GM19328 (cell line): ENCODE measurements around the gene SMPX.

Source experiments
- ATAC-seq: cut with Tn5 transposase; IDR thresholded peaks from one replicate; pipeline ENCODE4 v1.9.1; 2021; ENCODE audit warnings: mild to moderate bottlenecking, moderate library complexity; ENCODE audit not compliant: unreplicated experiment

The SMPX gene

DNA sequence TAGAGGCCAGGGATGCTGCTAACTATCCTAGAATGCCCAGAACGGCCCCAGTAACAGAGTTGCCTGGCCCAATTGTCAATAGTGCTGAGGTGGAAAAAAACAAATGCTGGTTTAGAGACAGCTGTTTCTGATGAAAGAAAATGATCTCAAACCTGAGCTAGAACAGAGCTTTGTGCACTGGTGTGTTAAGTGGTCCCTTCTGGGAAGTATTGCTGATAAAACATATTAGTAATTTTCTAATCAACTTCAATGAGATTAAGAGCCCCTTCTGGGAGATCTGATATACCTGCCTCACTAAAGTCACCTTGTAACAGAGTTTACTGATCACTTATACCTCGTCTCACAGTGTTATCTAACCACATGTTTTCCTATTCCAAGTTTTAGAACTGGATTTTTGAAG is 42.1 kb downstream of the SMPX start:
- ATAC-seq, result no peak

DNA sequence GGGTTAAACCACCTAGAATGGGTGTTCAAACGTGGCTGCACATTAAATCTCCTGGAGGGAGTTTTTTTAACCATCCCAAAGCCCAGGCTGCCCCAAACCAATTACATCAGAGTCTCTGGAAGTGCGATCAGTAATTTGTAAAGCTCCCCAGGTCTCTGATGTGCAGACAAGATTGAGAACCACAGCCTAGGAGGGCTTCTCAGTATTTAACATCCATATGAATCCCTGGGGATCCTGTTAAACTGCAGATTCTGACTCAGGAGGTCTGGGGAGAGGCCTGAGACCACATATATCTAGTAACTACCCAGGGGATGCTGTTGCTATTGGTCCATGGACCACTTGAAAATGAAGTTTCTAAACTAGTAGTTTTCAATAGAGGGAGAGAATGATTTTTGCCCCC is 42.6 kb downstream of the SMPX start:
- no peak for ATAC-seq

DNA sequence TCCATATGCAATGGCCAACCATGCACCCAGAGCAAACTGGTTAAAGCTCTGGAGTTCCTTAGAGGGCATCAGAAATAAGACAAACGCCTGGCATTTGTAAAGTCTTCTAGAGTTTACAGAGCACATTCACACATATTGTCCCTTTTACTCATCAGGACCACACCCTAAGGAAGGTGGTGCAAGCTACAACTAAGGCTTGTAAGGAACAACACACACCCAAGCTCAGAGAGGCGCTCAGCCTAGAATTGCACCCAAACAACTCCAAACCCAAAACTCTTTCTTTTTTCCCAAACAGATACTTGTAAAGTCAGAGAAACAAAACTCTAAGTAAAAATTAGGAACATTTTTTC is 46.1 kb downstream of the SMPX start:
- ATAC-seq, result no peak

DNA sequence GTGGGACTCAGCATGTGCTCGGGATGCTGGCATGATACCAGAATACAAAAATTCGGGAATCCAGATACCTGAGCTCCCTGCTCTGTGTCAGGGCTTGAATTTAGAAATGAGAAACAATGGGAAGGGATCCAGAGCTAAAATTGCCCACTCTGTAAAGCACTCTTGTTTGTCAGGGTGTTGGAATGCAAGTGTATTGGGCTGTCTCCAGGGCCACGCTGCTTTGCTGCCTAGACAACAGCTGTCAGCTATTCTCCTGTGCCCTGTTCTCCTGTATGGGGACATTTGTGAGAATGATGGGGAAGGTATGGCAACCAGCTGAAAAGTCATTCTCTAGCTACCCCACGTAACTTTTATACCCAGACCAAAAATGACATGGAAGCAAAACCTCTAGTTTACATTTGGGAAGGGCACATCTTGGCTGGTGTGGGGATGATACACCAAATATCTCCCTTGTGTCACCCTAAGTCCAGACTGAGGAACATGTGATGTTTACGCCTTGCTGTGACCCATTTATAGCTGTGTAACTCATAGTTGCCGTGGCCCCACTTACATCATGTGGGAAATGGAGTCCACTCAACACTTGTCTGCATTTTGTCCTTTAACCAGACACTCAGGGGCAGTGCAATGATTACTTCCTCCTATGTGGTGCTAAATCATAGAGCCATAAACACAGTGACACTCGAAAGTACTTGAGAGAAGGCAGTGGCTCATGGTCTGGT is 46.6 kb downstream of the SMPX start:
- no peak for ATAC-seq

DNA sequence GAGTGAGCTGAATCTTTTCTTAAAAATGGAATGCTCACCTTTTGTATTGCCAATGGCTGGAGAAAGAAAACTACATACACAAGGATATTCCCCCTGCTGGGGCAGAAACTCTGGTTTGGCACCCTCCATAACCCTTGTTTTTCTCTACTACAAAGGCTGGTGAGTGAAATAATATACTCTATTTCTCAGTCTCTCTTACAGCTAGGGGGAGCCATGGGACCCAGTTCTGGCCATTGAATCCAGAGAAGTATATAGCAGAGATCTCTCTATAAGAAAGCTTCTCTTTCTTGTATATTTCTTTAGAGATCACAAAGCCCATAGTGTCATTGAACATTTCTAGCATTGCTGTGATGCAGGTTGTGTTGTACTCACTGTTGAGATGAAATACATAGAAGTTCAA is 49.8 kb downstream of the SMPX start:
- ATAC-seq, result no peak

DNA sequence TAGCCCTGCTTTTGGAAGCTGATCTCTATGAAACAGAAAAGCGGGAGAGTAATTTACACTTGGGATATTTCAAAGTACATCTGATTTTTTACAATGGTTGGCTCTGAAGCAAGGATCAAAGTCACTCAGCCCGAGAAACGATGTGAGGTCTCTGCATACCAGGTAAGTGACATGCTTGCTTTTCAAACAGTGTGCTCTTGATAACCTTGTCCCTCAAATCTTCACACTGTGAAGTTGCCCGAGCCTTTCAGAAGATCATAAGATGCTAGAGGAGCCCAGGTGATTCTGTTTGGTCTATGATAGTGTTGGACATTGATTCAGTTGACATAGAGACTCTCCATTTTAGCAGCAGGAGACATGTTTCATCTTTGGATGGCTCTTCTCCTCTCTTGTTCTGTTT is 52.7 kb downstream of the SMPX start:
- ATAC-seq, result no peak

DNA sequence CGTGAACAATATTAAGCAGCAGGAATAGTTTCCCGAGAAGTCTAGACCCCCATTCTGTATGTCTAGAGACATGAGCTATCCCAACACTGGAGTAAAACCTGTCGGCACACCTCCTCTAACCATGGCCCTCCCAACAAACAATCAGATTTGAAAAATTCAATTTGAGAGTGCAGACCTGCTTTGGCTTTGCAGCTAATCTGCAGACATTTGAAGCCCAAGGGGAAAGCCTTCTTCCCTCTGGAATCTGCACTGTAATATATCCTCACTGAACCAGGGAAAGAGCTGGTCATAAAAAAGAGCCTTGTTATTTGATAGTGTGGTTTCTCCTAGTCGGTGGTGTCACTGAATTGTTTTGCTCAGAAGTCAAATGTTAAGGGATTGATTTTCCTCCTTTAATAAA is 55.2 kb downstream of the SMPX start:
- no peak for ATAC-seq

DNA sequence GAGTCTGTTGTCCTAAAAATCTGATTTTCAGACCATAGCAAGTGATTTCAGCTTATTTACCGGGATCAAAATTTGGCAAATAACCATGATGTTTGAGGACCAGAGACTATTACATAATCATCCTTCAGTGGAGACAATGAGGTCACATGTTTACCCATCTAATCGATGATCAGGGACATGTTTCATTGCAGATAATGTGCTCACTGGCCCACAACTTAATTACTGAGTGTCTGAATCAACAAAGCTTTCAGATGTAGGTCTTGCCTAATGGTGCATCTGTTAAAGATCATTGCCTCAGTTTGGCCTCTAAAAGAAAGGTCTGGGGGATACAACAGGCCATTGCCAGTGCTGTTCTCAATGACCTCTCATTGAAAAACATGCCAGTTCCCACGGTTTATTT is 56.9 kb downstream of the SMPX start:
- ATAC-seq, result no peak

DNA sequence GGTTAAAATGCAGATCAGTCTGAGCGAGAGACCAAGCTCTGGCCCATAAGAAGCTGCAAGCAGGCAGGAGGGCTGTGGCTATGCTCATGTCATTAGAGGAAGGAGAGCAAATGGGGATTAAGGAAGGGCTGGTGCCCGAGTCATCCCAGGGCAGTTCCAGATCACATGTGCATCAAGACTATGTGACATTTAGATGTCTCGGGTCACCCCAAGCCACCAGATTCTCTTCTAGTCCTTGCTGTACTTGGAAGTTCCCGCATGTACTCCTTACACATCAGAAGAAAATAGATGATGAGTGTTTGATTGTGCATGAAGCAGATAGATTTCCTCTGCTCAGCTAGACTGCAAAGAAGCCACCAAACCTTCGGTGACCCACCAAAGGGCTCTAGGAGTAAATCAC is 57.6 kb downstream of the SMPX start:
- no peak for ATAC-seq

DNA sequence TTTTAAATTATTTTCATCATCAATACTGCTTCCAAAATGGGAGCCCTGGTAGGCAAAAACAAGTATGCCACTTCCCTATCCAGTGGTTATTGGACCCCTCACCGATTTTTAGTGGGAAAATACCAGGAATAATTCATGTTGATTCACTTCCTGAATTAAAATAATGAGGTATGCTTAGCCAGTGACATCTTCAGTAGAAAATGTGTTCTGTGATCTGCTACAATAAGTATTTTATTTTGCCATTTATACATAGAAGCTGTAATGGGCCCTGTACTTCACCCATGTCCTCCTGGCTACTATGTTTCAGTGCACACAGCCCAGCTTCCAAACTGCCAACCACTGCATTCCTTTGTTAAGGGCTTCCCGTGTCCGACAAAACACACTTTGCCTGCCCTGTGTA is 58.8 kb downstream of the SMPX start:
- no peak for ATAC-seq

DNA sequence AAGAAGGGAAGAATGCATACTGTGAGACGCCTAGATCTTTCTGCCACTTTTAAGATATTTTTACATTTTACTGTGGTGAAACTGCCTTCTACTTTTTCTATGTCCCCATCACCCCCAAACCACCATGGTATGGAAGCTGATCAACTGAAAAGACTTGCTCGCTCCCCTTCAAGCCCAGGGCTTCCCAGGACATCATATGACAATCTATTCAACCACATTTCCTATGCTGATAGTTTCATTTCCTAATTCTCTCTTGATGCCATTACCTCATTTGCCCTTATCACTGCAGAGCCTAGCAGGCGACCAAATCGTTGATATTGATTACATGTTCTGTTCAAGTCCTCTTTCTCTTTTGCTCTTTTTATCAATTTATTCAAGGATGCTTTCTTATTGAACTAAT is 59.6 kb downstream of the SMPX start:
- ATAC-seq, result no peak

DNA sequence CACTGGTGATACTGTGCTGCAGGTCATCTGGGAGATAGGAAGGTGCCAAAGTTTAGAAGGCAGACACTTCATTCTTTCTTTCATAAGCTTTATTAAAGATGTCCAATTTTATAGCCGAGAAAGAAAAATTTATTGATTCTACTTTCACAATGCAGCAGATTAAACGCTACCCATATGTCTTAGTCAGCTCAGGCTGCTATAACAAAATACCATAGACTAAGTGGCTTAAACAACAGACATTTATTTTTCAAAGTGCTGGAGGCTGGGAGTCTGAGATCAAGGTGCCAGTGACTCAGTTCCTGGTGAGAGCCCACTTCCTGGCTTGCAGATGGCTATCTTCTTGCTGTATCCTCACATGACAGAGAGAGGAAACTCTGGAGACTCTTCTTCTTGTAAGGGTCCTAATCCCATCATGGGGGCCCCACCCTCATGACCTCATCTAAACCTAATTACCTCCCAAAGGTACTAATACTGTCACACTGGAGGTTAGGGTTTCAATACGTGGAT is 66.4 kb downstream of the SMPX start:
- ATAC-seq, result no peak

DNA sequence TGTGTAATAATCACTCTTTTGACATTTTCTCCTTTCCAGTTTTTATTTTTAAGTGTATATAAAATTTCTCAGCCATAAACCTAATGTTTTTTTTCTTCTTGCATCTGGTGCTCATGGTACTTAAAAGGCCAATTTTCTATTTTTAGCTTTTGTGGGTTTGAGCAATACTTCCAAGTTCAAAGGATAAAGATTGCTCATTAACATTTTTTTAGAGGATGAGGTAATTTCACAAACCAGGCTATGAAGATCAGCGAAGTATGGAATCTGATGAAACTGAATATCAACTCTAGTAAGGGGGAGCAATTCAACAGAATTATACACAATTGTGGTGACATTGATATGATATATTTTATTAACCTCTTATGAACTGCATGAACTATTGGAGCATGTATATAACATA is 74.0 kb downstream of the SMPX start:
- ATAC-seq, result no peak

DNA sequence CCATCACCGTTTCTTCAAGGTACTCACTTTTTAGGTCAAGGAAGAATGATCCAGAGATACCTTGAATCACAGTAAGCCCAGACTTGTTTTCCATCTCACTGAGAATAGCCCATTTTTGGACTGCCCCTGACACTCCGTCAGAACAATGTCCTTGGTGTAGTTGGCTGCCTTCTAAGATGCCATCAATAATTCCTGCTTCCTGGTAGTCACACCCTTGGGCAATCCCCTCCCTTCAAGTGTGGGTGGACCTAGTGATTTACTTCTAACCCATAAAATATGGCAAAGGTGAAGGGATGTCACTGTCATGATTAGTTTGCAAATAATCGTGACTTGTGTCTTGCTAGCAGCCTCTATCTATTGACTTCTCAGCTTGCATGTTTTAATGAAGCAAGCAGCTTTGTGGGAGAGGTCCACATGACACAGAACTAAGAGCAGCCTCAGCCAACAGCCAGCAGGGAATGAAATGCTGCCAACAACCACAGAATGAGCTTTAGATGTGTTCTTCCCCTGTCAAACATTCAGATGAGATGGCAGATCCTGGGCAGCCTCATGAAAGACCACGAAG is 79.8 kb downstream of the SMPX start:
- no peak for ATAC-seq

DNA sequence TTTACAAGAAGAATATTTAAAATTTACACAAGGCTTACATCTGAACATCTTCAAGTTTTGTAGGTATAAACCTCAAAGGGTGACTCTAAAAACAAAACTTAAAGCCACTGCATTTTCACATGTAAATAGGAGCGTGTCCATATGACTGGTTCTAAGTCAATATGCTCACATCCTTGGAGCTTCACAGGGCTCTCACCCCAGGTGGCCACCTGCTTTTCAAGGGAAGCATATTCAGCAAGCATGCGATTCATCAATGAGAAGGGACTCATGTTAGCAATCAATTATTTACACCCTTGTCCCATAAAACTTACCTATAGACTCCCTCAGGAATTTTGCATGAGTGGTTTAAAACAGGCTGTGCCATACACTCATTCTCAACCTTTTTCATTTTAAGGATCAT is 82.0 kb downstream of the SMPX start:
- no peak for ATAC-seq

DNA sequence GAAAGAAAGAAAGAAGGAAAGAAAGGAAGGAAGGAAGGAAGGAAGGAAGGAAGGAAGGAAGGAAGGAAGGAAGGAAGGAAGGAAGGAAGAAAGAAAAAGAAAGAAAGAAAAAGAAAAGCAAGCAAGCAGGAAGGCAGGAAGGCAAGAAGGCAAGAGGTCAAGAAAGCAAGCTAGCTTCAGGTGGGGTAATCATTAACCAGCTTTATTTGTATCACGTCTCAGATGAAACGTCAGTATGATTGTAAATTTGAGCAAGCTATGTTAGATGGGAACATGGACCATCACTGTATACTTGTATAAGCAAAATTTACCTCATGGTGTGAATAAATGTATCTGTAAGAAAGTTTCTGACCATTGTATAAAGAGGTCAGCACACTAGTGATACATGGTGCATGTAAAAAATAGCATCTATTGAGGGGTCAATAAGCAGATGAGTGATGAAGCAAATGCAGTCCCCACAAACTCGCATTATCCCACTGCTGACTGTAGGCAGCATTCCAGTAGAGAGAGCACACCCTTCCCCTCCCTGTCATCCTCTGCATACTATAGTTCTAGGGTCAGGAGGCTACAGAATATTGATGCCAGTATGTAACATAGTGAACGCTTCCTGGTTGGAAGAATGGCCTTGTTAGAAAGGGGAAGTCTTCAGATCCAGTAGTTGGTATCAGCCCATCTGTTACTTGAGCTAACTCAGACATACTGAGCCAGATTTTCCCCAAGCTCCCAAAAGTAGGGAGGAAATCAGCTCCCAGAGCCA is 83.3 kb downstream of the SMPX start:
- ATAC-seq, result no peak

DNA sequence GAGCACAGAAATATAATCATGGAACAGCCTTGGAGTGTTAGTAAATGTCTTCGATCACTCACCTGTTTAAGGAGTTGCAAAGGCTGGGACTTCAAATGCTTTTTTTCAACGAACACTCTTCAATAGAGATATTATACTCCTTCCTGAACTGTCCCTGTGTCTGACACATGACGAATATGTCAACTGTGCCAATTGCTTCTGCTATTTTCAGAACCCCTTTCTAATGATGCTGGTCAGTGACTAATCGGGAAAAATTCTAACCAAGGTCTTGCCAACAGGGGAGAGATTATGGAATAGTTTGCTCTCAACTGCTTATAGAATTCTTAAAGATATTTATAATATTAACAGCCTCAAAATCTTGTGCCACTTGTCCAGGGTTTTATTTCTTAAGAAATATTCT is 91.2 kb downstream of the SMPX start:
- ATAC-seq, result no peak

DNA sequence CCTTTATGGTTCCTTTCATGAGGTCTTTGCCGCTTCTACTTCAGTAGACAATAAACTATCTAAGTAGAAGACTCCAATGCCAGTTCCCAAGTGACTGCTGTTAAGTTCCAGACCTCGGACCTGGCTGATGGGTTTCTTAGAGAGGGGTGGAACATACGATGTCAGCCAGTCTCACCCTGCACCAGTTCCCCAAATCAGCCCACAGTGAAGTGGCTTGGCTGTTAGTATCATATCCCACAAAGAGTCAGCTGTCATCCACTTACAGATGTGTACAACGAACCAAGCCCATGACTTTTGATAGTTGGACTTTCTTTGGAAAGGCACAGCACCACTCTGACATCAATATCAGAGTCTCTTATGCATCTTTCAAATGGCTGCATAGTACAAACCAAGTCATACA is 91.7 kb downstream of the SMPX start:
- ATAC-seq, result no peak

DNA sequence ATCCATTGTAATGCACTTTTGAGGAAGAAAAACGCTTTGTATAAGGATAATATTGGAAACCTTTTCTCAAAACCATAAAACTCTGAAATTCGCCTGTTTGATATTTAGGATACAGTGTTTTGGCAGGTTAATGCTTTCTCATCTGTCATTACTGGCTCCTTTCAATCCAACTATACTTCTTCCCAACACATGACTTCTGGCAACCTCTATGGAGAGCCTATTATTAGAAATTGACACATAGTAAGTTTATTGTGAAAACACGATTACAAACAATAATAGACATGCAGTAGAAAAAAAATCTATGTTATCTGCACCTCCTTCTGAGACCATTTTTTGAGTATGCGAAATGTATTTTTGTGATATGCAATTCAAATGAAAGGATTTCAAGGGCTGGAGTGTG is 95.2 kb downstream of the SMPX start:
- no peak for ATAC-seq

DNA sequence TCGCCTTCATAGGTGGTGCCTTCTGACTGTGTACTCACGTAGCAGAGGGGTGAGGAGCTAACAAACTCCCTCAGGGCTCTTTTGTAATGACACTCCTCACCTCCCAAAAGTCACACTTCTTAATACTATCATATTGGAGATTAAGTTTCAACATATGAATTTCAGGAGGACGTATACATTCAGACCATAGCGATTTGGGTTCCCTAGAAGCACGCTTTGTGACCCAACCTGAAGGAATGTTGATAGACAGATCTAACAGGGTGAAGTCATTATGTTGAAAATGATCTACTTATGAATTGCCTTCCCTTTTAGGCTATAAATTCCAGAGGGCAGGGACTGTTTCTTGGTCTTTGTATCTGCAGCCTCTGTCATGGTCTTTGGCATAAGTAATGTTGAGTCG is 96.6 kb downstream of the SMPX start:
- ATAC-seq, result no peak

DNA sequence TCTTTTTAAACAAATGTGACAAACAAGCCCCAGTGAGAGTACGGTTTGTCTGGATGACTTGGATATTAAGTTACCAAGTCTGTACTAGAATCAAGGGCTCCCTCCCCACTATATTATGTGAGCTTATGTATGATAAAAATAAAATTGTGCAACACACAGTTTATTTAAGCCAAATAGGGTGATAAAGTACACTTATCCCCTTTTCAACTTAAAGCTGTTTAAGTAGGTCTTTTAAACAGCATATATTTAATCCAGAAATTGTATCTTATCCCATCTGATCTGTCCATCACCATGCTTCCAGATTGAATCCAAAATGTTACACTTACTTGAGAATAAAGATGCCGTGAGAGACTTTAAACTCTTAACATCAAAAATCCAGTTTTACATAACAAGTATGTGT is 97.8 kb downstream of the SMPX start:
- ATAC-seq, result no peak

DNA sequence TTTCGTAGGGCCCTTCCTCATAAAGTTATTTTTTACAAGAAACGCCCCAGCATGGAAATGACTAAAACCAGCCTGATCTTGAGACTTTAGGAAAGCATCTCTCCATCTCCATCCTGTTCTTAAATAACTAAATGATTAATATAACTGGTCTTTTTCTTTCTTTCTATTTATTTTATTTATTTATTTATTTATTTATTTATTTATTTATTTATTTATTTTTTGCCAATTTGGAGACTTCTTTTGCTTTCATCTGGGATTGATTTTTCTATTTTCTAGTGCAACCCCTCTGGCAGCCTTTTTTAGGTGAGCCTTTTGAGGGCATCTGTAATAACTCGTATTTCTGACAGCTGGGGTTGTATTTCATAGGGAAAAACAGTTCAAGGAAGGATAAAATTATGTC is 98.6 kb downstream of the SMPX start:
- no peak for ATAC-seq
